CD4-positive, alpha-beta T cell treated with Interleukin-12 subunit alpha and Interleukin-12 subunit beta, for 1 hour (primary cell): ENCODE data around the gene TBC1D22A.

Experiments
- DNase-seq: peaks from one replicate; pipeline ENCODE4 v3.0.0-alpha.2; 2020

TBC1D22A gene

DNA sequence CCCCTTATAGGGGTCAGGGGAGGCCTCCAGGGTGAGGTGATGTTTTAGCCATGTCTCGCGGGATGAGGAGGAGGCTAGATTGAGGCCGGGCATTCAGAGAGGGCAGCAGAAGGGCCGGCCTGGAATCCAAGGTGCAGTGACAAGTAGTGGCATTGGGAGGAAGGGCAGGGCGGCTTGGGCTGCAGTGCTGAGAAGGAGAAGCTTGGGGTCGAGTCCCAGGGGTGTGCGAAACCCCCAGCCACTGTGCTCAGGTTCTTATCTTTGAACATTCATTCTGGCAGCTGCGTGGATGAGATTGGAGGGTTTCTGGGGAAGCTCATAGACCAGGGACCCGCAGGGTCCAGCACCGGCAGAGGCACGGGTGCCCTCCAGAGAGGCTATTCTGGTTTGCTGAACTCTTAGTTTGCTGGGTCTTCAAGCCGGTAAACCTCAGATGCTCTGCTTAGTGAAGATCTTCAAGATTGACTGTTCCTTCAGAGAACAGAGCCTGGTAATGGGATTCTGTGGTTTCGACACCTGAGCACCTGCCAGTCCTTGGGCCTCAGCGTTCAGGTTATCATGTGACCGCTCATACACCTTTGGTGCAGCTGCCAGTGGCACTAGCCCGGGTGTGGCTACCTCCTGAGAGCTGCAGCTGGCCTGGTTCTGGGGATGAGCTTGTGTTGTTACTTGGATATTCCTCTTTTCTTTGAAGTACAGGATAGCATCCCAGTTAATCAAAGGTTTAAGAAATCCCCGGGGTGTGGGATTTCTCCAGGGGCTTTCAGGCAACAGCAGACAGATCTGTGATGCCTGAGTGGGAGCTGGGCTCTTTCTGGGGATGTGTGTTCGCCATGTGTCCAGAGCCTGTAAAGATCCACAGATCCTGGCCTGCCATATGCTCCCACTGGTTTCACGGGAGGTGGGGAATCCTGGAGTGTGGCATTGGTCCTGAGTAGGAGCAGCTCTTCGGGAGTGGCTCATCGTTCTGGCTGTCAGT, 152.8 kb downstream of the TBC1D22A start:
- DNase-seq = no peak

DNA sequence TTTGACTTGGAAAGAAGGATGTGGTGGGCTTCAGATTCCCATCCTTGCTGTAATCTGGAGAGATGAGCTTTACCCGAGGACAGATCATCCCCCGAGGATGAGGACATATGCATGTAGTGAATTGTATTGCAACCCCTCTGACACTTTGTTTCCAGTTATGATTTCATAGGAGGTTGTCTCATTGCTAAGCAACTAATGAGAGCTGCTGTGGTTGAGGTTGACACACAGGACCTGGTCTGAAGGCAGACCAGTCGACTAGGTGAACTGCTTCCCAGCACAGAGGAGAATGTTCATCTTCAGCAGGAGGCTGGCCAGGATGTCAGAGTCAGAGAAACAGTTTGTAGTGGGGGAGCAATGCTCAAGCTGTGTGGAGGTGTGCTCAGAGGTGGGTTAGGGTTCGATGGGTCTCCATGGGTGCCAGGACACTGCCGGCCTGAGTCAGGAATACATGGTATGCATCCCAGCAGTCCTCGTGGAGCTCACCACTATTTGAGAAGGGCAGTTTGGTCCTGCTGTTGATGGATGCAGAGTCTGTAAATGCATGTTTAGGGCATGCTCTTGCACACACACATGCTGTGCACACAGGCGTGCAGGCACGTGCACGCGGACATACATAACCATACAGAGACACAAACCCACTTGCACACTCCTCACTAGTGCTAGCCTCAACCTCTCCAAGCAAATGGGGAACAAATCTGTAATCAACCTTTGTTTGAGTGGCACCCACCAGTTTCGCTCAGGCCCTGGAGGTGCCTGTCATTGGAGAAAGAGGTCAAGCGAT, 153.7 kb downstream of the TBC1D22A start:
- no peak for DNase-seq

DNA sequence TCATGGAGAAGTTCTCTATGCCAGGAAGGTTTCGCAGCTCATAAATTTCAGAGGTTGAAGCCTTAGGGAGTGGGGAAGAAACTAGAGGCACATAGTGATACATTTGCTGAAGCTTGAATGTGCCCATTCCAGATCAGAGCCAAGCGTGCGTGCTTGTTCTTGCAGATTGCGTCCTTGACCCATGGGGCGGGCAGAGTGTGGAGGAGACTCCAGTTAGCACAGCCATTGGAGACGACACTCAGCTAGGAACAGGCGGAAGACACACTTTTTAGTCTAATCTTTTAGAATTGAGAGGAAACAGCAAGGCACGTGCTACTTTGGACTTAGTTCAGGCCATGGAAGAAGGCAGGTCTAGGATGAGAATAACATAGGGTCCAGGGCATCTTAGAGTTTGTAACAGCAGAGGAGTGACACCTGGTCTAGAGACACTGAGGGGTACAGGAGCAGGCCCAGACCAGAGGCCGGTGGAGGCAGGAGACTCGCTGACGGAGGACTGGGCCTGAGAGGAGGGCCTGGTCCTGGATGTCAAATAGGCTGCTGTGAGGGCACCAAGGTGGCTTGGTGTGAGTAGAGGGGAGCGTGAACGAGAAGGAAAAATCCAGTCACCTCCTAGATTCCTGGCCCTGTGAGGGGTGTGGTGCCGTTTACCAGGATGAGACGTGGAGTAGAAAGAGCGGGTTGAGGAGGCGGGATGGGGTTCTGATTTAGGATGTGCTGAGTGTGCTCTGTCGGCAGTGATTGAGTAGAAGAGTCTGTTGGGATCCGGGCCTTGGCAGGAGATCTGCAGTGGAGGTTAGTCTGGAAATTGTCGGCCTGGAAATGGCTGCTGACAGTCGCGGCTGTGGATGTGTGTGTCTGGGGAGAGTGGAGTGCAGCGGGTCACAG, 154.7 kb downstream of the TBC1D22A start:
- DNase-seq = no peak

DNA sequence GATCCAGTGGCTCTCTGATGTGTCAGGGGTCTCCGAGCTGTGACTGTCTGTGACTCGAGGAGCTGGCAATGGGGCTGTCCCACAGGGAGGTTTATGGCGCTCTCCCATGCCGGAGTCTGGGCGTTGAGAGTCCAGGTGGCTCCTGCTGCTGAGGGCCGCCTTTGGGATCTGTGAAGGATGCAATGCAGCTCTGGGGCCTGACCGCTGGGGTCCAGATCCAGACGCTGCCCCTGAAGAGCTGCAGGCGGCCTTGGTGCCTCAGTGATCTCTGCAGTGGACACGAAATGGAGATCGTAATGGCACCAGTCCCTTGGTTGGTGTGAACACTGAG, 155.3 kb downstream of the TBC1D22A start:
- no peak for DNase-seq

DNA sequence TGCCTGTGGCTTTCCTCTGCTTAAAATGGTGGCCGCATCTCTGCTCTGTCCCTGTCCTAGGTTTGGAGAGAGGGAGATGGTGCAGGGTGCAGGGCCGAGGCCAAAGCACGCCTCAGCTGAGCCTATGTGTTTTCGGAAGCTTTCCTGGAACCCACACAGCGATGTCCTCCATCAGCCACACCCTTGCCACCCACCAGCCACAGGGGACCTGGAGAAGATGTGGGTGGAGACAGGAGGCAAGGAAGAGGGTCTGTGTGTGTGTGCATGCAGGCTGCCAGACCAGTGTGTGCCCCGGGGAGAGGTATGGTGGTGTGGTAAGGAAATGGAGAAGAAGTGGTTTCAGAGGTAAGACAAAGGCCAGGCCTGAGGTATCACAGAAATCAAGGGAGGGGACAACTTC, 155.7 kb downstream of the TBC1D22A start:
- DNase-seq = no peak

DNA sequence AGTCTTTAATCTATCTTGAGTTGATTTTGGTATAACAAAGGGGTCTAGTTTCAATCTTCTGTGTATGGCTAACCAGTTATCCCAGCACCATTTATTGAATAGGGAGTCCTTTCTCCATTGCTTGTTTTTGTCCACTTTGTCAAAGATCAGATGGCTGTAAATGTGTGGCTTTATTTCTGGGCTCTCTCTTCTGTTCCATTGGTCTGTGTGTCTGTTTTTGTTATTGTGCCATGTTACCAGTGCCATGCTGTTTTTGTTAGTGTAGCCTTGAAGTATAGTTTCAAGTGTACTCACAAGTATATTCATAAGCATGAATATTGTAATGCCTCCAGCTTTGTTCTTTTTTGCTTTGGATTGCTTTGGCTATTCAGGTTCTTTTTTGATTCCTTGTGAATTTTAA, 159.6 kb downstream of the TBC1D22A start:
- DNase-seq = no peak

DNA sequence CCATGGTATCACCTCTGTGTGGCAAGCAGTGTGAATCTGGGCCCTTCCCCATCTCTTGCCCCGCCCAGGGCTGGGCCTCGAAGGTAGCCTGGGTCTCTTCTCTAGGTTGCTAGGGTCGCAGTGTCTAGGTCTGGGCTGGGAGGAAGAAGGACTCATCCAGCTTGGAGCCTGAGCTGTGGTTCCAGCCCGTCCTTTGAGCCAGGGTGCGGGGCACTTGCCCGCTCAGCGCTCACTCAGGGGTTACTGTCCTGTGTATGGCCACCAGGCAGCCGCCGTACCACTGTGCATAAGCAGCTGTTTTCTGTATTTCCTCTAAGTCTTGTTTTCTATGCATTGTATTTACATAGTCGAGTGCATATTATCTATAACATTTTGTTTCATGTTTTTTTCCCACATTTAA, 160.9 kb downstream of the TBC1D22A start:
- no peak for DNase-seq

DNA sequence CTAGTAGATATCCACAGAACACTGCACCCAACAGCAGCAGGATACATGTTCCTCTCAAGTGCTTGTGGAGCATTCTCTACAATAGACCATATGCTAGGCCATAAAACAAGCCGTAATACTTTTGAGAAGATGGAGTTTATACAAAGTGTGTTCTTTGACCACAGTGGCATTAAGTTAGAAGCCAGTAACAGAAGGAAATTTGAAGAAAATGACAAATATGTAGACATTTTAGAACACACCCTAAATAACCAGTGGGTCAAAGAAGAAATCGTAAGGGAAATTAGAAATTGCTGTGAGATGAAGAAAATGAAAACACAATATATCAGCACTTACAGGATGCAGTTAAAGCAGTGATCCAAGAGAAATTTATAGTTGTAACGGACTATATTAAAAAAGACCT, 163.4 kb downstream of the TBC1D22A start:
- DNase-seq = no peak

DNA sequence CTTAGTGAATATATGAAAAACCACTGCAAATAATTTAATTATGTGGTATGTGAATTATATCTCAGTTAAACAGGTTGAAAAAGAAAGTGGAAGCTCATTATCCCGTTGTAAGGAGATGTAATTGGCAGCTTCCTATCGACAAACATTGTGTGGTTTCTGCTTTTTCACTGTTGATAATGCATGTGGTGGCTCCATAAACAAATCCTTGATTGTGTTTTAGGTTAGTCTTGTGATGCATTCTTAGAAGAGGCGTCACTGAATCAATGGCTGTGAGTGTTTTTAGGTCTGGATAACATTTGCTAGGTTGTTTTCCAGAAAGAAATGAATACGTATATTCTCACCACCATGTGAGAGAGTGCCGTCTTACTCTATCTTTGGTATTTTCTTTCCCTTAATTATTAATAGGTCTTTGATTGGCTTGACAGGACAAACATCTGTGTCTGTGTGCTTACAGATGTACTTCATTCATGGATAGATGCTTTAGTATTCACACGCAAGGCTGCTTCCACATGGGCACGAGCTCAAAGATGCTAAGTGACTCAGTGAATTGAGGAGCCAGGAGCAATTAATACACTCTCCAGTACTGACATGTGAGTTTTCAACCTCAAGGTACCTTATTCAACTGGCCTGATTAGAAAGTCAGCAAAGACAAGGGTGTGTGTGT, 166.7 kb downstream of the TBC1D22A start:
- no peak for DNase-seq

DNA sequence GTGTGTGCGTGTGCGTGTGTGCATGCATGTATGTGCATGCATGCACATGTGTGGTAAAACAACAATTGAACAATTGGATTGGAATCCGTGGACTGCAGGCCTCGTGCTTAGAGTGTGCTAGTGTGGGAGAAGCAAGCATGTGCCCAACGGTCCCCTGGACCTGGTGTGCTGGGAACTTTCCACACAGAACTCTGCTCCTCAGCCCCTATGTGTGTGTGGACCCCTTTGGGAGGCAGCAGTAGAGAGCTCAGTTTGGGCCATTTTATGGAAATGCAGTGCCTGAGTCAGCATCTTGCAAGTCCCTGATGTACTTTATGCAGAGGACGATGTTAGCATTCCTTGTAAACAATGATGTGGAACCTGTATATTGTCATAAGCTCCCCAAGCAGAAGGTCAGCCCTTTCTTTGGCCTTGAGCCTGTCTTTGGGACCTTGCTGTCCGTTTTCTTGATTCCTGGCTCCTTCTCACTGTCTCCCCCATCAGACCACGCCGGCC, 167.3 kb downstream of the TBC1D22A start:
- DNase-seq = no peak

DNA sequence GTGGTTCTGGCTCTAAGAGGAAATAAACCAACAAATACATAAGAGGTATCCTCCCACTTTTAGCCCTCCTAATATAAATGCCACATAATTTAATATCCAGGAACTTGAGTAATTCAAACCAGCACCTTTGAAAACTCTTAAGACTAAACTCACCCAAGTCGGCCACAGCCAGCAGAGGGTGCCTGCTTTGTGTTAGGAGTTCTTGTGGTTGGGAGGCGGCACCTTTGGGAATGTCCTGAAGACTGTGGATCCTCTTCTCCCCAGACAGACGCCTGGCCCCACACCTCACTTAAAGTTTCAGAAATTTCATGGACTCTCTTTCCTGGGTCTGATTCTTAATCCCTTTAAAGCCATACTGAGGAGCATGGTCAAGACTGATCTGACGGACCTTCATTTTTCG, 169.0 kb downstream of the TBC1D22A start:
- no peak for DNase-seq

DNA sequence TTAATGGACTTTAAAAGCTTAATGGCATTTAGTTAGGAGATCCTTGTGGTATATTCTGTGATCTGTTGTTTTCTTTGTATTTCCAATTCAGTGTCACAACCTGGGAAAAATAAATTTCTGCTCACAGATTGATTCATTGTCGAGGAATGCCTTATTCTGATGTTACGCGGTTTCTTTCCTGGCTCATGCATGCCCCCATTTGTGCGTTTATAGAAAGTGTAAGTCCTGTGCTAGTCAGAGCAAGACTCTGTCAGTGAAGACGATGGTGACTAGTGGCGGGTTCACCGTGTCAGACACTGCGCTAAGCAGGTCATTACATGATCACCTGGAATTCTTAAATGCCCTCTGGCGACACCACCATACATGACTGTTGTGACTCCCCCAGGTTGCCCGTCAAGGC, 169.4 kb downstream of the TBC1D22A start:
- DNase-seq = no peak

DNA sequence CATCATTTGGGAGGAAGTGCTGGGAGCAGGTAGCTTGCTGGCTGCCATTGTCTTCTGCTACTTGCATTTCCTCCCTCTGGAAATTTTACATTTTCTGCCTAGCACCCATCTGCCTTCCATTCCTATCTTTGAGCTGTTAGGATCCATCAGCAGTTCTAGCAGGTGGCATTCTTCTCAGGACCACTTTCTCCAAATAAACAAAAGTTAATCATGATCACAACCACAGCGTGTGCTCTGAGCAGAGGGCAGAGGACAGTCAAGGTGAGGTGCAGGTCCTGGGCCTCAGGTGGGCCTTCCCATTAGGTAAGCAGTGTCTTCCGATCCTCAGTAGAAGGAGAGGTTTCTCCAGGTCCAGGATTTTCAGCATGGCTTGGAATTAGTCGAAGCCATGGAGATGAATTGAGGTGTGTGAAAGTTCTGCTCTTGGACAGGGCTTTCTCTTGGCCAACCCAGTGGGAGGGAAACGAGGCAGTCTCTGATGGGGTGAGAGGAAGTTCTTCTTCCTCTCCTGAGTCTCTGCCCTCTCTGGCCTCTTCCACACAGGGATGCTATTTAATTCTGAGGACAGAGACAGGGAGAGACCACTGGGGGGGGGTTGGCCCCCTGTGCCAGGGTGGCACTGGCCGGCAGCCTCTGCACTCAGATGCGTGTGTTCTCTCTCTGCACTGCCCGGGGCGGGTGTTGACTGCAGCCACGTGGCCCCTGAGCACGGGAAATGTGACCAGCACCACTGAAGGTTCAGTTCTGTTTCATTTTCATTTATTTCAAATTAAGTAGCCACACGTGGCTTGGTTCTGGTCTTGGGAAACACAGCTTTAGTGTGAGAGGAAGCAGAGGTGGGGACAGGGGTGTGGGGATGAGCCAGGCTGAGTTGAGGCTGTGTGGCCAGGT, 170.8 kb downstream of the TBC1D22A start:
- DNase-seq = no peak

DNA sequence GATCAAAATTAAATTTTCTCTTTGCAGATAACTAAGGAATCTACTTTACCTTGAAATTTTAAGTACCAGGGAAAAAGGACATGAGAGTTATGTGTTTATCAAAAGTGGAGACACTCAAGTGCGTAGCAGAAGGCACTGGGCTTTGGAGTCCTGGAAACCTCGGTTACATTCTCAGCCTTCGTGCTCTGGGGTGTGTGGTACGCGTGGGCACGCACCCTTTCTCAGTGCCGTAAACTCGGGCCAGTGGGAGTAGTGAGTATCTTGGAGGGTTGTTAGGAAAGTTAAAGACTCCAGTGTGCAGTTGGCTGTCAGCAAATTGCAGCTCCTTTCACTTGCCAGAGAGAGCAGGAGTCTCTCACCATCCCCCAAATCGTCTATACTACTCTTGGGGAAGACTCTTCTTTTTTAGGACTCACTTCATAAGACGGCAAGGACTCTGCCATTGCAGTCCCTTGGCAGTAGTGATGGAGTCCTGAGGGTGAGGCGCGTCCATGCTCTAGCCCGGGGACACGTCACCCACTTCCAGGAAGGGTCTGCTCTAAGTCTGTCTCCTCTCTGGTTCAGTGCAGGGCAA, 171.8 kb downstream of the TBC1D22A start:
- DNase-seq = no peak

DNA sequence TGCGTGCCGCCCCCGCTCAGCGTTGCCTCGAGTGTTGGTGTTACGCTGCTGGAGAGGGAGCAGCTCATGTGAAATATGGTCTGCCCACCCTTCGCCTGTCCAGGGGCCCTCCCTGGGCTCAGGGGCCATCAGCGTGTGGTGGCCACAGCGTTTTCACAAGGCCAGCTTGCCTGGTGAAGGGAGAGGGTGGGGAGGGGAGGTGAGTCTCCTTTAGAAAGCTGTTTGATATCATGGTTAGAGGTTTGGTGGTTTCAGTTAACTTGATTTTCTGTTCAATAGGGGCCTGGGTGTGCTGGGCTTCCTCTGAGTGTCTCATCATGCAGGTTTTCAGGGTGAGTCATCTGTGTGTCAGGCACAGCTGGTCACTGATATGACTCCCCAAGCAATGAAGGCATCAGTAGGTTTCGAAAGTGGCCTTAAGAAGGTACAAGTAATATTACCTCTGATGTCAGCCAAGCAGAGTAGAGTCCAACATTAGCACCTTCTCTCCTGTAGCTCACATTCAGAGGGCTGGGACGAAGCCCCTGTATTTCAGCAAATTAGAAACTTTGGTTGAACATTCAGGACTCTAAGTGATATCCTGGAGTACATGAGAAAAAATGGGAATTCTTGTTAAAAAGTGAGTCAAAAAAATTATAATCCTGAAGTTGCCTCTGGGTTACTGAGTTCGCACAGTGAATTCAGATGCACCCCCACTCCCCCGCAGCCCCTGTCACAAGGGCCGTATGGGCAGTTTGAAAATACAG, 172.5 kb downstream of the TBC1D22A start:
- no peak for DNase-seq

DNA sequence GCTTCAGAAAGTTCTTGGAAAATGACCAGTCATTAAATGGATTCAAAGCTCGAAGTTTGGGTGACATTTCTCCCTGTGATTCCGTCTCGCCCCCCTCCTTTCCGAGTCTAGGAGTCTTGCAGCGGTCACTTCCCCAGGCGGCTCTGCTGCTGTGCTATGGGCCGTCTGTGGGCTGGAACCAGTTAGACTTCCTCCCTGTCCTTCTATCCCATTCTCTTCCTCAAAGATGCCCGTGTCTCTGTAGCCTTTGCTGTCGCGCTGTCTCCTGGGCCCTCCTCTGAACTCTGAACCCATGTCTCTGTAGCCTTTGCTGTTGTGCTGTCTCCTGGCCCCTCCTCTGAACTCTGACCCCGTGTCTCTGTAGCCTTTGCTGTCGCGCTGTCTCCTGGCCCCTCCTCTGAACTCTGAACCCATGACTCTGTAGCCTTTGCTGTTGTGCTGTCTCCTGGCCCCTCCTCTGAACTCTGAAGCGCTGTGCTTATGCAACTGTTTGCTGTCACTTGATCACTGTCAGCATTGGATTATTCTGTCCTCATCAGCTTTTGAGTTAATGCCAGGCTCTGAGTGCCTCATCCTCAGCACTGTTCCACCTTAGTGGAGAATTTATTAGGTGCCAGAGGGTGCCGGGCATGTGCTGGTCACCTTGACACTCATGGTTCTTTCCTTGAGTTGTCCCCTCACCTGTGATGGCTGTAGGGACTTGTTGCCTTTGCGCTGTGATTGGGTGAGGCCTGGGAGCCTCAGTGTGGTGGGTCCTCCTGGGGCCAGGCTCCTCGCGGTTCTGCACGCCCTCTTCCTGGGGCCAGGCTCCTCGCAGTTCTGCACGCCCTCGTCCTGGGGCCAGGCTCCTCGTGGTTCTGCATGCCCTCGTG, 173.3 kb downstream of the TBC1D22A start:
- no peak for DNase-seq

DNA sequence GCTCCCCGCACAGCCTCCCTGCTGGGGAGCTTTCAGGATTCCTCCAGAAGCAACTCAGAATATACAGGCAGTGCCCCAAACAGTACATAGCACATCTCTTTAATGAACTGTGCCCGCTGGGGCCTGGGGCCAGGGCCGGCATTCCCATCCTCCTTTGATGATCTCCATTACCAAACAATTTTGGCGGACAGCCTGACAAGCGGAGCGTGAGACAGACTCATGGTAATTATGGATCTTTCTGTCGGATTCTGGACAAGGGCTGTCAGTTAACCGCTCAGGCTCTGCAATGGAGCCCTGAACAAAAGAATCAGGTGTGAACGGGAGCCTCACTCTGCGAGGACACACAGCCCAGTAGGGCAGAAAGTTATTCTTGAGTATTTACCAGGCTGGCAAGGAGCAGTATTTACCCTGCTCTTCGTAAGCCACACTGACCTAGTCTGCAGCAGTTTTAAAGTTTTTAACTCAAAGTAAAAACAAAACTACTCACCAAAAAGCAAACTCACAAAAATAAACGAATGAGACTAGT, 174.0 kb downstream of the TBC1D22A start:
- DNase-seq = no peak

DNA sequence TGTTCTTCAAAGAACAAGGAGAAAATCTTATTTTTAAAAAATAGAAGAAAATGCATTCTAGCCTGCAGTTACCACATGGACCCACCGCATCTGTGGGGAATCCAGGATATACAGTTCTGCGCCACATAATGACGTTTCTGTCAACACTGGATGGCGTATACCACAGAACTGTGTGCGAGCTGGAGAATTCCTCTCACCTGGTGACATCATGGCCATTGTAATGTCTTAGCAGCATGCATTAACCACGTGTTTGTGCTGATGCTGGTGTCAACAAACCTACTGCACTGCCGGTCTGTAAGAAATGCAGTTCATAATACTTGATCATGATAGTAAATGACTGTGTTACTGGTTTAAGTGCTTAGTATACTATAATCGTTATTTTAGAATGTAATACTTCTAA, 174.7 kb downstream of the TBC1D22A start:
- DNase-seq = no peak

DNA sequence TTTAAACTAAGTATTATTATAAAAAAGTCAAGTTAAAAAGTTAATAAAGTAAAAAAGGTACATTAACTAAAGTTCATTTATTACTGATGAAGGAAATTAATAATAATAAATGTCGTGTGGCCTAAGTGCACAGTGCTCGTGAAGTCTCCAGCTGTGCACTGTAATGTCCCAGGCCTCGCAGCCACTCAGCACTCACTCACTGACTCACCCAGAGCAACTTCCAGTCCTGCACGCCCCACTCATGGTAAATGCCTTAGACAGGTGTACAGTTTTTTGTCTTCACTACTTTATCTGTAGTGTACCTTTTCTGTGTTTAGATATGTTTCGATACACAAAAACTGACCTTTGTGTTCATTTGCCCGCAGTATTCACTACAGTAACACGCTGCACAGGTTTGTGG, 175.5 kb downstream of the TBC1D22A start:
- DNase-seq = no peak
